H1 (cell line): ENCODE results near the gene OR1C1. TPM values are rescaled to one million over a fixed set of nuclear protein-coding genes. Genes with fewer than 3 reads are reported as not detected.
"Not testable (repeated sequence)": the region's sequence is repeated elsewhere in the genome, so short reads cannot be mapped to it uniquely, and the experiment has no call there.

Experiments
- CTCF ChIA-PET: fragments of 300-600 bp; sonication (Branson Sonifier 250); formaldehyde crosslinking; loops from one replicate; lab custom pipeline; 2021; ENCODE audit not compliant: partially characterized antibody; lab: Charles Lee
- POLR2A ChIA-PET: fragments of 300-600 bp; sonication (Branson Sonifier 250); formaldehyde crosslinking; loops from one replicate; lab custom pipeline; 2021; ENCODE audit warnings: inconsistent platforms; ENCODE audit not compliant: partially characterized antibody; lab: Charles Lee
- DNase-seq, 2 experiments: peaks; one replicate each; pipeline versions ENCODE4 v3.0.0 to v3.0.0-alpha.2; 2010 to 2022; ENCODE audit warnings: low spot score in 2 of 2, low read depth in 1 of 2, mixed read lengths in 1 of 2
- FAIRE-seq: peaks from 2 replicates; lab custom pipeline; 2011; peaks lifted over from hg19 to GRCh38; lab: Jason Lieb, UNC
- H2AFZ ChIP-seq: 2 replicates; pipeline ENCODE4 v1.8.1; 2012; ENCODE audit warnings: low read length, inconsistent platforms
- H2AK5ac ChIP-seq: 2 replicates; pipeline ENCODE4 v1.6.1; 2013; ENCODE audit warnings: low read depth, low read length
- H2BK120ac ChIP-seq: replicated peaks from 2 replicates; pipeline ENCODE3; 2013; ENCODE audit warnings: low read depth, low read length, inconsistent platforms
- H2BK12ac ChIP-seq: 2 replicates; pipeline ENCODE4 v1.6.1; 2013; ENCODE audit warnings: low read depth, low read length
- H2BK15ac ChIP-seq: 2 replicates; pipeline ENCODE4 v1.6.1; 2013; ENCODE audit warnings: low read length
- H2BK20ac ChIP-seq: 2 replicates; pipeline ENCODE4 v1.6.1; 2013; ENCODE audit warnings: low read length
- H2BK5ac ChIP-seq: 2 replicates; pipeline ENCODE4 v1.6.1; 2013; ENCODE audit warnings: low read depth, low read length
- H3K14ac ChIP-seq: 2 replicates; pipeline ENCODE4 v1.6.1; 2013; ENCODE audit warnings: inconsistent platforms; ENCODE audit not compliant: insufficient read length
- H3K18ac ChIP-seq: 2 replicates; pipeline ENCODE4 v1.6.1; 2013; ENCODE audit warnings: low read length; ENCODE audit errors: extremely low read depth
- H3K23ac ChIP-seq: 2 replicates; pipeline ENCODE4 v1.6.1; 2013; ENCODE audit warnings: inconsistent platforms; ENCODE audit not compliant: insufficient read length
- H3K23me2 ChIP-seq: 2 replicates; pipeline ENCODE4 v1.6.1; 2013; ENCODE audit warnings: low read depth, low read length
- H3K27ac ChIP-seq: 2 replicates; pipeline ENCODE4 v1.6.1; 2011; ENCODE audit warnings: low read depth, low read length, inconsistent platforms
- H3K27me3 ChIP-seq, 4 experiments: replicated peaks in 1 of 4; 1 replicate in 1 of 4; 2 replicates in 3 of 4; pipeline versions ENCODE4 v1.6.1 to v1.8.1; 2011 to 2013; ENCODE audit warnings: low read length in 3 of 4, mild to moderate bottlenecking in 3 of 4, inconsistent platforms in 2 of 4, mixed read lengths in 2 of 4, moderate library complexity in 1 of 4; ENCODE audit not compliant: control insufficient read depth in 3 of 4, insufficient read depth in 3 of 4; ENCODE audit errors: extremely low read depth in 1 of 4
- H3K36me3 ChIP-seq, 4 experiments: 2 replicates each; pipeline versions ENCODE4 v1.6.1 to v1.8.1; 2011 to 2013; ENCODE audit warnings: mild to moderate bottlenecking in 4 of 4, low read length in 3 of 4, moderate library complexity in 2 of 4, control low read depth in 1 of 4, inconsistent platforms in 1 of 4; ENCODE audit not compliant: insufficient read depth in 4 of 4, control insufficient read depth in 2 of 4
- H3K4ac ChIP-seq: replicated peaks from 2 replicates; pipeline ENCODE3; 2013; ENCODE audit warnings: low read length, low read depth, mixed read lengths, inconsistent platforms; ENCODE audit not compliant: insufficient read length
- H3K4me1 ChIP-seq, 4 experiments: replicated peaks in 1 of 4; 1 replicate in 1 of 4; 2 replicates in 3 of 4; pipeline versions ENCODE4 v1.6.1 to v1.8.1; 2011 to 2013; ENCODE audit warnings: low read length in 3 of 4, inconsistent platforms in 2 of 4, mixed read lengths in 1 of 4; ENCODE audit not compliant: insufficient read depth in 4 of 4, control insufficient read depth in 3 of 4
- H3K4me2 ChIP-seq, 2 experiments: 2 replicates each; pipeline versions ENCODE4 v1.6.1 to v1.8.1; 2011 to 2013; ENCODE audit warnings: low read depth in 2 of 2, low read length in 2 of 2, control low read depth in 1 of 2, inconsistent platforms in 1 of 2, mild to moderate bottlenecking in 1 of 2; ENCODE audit not compliant: insufficient read depth in 1 of 2
- H3K4me3 ChIP-seq, 4 experiments: fragments of 200-600, 300-600 bp in 1 of 4; sonication (generic), shearing (Covaris generic), sonication (Bioruptor Twin) in 1 of 4; 2 replicates each; pipeline versions ENCODE4 v1.5.1 to v1.8.1; 2011 to 2016; ENCODE audit warnings: low read length in 4 of 4, low read depth in 3 of 4, control low read depth in 2 of 4, inconsistent platforms in 2 of 4, mild to moderate bottlenecking in 2 of 4, mixed read lengths in 1 of 4, moderate library complexity in 1 of 4; ENCODE audit not compliant: insufficient read depth in 2 of 4; ENCODE audit errors: extremely low read depth in 1 of 4
- H3K56ac ChIP-seq: replicated peaks from 2 replicates; pipeline ENCODE3; 2013; ENCODE audit warnings: low read depth, mild to moderate bottlenecking, mixed read lengths, low read length, inconsistent platforms; ENCODE audit not compliant: insufficient read length
- H3K79me1 ChIP-seq: 2 replicates; pipeline ENCODE4 v1.6.1; 2013; ENCODE audit warnings: low read depth, low read length, control low read depth
- H3K79me2 ChIP-seq, 2 experiments: 2 replicates each; pipeline versions ENCODE4 v1.6.1 to v1.8.1; 2012 to 2013; ENCODE audit warnings: low read length in 2 of 2, mild to moderate bottlenecking in 2 of 2, inconsistent platforms in 1 of 2; ENCODE audit not compliant: insufficient read depth in 2 of 2, control insufficient read depth in 1 of 2
- H3K9ac ChIP-seq, 4 experiments: replicated peaks in 1 of 4; 1 replicate in 1 of 4; 2 replicates in 3 of 4; pipeline versions ENCODE4 v1.6.1 to v1.8.1; 2011 to 2013; ENCODE audit warnings: low read depth in 3 of 4, low read length in 3 of 4, control low read depth in 2 of 4, mild to moderate bottlenecking in 2 of 4, moderate library complexity in 2 of 4, inconsistent platforms in 1 of 4; ENCODE audit errors: extremely low read depth in 1 of 4
- H3K9me3 ChIP-seq, 2 experiments: 2 replicates each; pipeline versions ENCODE4 v1.6.1 to v1.8.1; 2012 to 2013; ENCODE audit warnings: mild to moderate bottlenecking in 2 of 2, moderate library complexity in 2 of 2, control low read depth in 1 of 2, inconsistent platforms in 1 of 2, low read depth in 1 of 2, low read length in 1 of 2, mixed read lengths in 1 of 2; ENCODE audit not compliant: insufficient read depth in 2 of 2
- H4K20me1 ChIP-seq, 2 experiments: replicated peaks in 1 of 2; 2 replicates each; pipeline versions ENCODE3 to v1.8.1; 2011 to 2013; ENCODE audit warnings: inconsistent platforms in 2 of 2, low read length in 2 of 2, mild to moderate bottlenecking in 1 of 2; ENCODE audit not compliant: insufficient read depth in 2 of 2, control insufficient read depth in 1 of 2
- H4K5ac ChIP-seq: 2 replicates; pipeline ENCODE4 v1.6.1; 2013; ENCODE audit warnings: low read length, low read depth, mixed read lengths, inconsistent platforms; ENCODE audit not compliant: insufficient read length
- H4K8ac ChIP-seq: 2 replicates; pipeline ENCODE4 v1.8.0; 2013; ENCODE audit warnings: mild to moderate bottlenecking, moderate library complexity, low read length, inconsistent platforms; ENCODE audit not compliant: insufficient read depth; ENCODE audit errors: extremely low read depth
- H4K91ac ChIP-seq: replicated peaks from 2 replicates; pipeline ENCODE3; 2013; ENCODE audit warnings: low read length, mixed read lengths, inconsistent platforms; ENCODE audit not compliant: insufficient read length
- WGBS, 2 experiments: shearing (Covaris generic) in 1 of 2; methylation state at CpG; one replicate each; pipeline versions ENCODE4 v1.1.6 to v1.1.7; 2013 to 2015; ENCODE audit warnings: low lambda C conversion rate in 2 of 2, mixed read lengths in 2 of 2, inconsistent platforms in 1 of 2, low coverage in 1 of 2, missing lambda C conversion rate in 1 of 2; ENCODE audit not compliant: insufficient replicate concordance in 2 of 2, insufficient coverage in 1 of 2, insufficient read length in 1 of 2; ENCODE audit errors: extremely low coverage in 1 of 2, missing lambda C conversion rate in 1 of 2; 5-methylcytosine and 5-hydroxymethylcytosine counted together
- polyA plus RNA-seq, 7 experiments: library from polyadenylated mRNA; depleted of rRNA in 3 of 7; stranded (reverse) in 5 of 7; unstranded in 2 of 7; fragments of >200 nt in 5 of 7; fragments of 200-250 nt in 2 of 7; gene quantifications; 1 replicate in 5 of 7; 2 replicates in 1 of 7; 4 replicates in 1 of 7; pipeline versions ENCODE4 v1.2.1 to v1.2.3, GENCODE V29; 2011 to 2013; ENCODE audit warnings: missing spikeins in 2 of 7, mixed read lengths in 2 of 7
- total RNA-seq: library from RNA; stranded (reverse); fragmentation: NEBNext Ultra II Directional; extraction: Animal tissue kit (Norgen Biotek cat#: 25700); gene quantifications from 2 replicates; pipeline ENCODE4 v1.2.1, GENCODE V29; 2021

OR1C1 gene
- total and polyA plus RNA-seq, 2 of the 8 experiments (the other 6 are each of a cell fraction or from before 2014, with no cell fraction given), result not detected

DNA sequence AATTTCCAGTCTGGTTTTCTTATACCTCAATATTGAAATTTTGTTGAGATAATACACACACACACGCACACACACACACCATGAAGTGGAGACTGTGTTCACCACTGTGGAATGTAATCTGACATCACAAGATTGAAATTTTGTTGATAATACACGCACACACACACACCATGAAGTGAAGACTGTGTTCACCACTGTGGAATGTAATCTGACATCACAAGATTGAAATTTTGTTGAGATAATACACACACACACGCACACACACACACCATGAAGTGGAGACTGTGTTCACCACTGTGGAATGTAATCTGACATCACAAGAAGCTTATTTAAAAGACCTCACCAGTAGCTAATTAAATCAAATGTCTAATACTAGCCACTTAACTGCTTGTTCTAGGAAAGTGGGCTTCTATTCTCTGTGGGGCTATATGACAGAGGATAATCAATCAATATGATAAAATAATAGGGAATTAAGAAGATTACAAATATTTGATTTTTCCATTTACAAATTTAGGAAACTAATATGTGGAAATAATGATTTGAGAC is 18.1 kb downstream of the OR1C1 start:
- not testable (repeated sequence) for H3K23ac ChIP-seq, H4K20me1 ChIP-seq, FAIRE-seq, H3K23me2 ChIP-seq, H3K27ac ChIP-seq, H3K79me2 ChIP-seq, H3K79me1 ChIP-seq, H2AK5ac ChIP-seq, H3K27me3 ChIP-seq, H3K4me2 ChIP-seq, DNase-seq, H2AFZ ChIP-seq, H3K9ac ChIP-seq, H3K4ac ChIP-seq, H3K14ac ChIP-seq, H2BK20ac ChIP-seq, H3K4me3 ChIP-seq, H4K5ac ChIP-seq, H3K18ac ChIP-seq, H2BK15ac ChIP-seq, H2BK5ac ChIP-seq, H2BK12ac ChIP-seq, H3K4me1 ChIP-seq, H4K91ac ChIP-seq, H4K8ac ChIP-seq, H3K56ac ChIP-seq, H3K36me3 ChIP-seq, H2BK120ac ChIP-seq
- CTCF ChIA-PET, result interaction anchor here (0.6 kb wide), 1 partner anchor 1160 kb away, joined by 3 read pairs; no protein-coding TSS in a partner anchor
- peaks cover 62 to 63% of the 10 kb centered on the region in 2 experiments for H3K9me3 ChIP-seq
- 39% methylated on average over 3 of the region's 3 CpGs; no CpG with 5 or more reads in 1 of the 2 experiments for WGBS, 2 experiments
- POLR2A ChIA-PET, result interaction anchor here (0.7 kb wide), 1 partner anchor 407 kb away, joined by 3 read pairs; no protein-coding TSS in a partner anchor
